NCI-H187 (cell line): ENCODE measurements around the gene ENTPD8.
"Not testable (repeated sequence)": the region's sequence is repeated elsewhere in the genome, so short reads cannot be mapped to it uniquely, and the experiment has no call there.

ENCODE experiments used
- DNase-seq, 2 experiments: peaks; one replicate each; lab custom pipeline; 2025; lab: John Stamatoyannopoulos, UW

The ENTPD8 gene

GRCh38 chr9:137394866-137395665 lies 46.1 kb downstream of the ENTPD8 start:
- DNase-seq, result no peak

GRCh38 chr9:137393176-137394150 lies 47.7 kb downstream of the ENTPD8 start:
- no peak for DNase-seq

GRCh38 chr9:137392232-137393007 lies 48.7 kb downstream of the ENTPD8 start:
- DNase-seq, result no peak

- no peak for DNase-seq
These were observed 49.8 kb downstream of the ENTPD8 start for GRCh38 chr9:137391411-137391754.

DNA sequence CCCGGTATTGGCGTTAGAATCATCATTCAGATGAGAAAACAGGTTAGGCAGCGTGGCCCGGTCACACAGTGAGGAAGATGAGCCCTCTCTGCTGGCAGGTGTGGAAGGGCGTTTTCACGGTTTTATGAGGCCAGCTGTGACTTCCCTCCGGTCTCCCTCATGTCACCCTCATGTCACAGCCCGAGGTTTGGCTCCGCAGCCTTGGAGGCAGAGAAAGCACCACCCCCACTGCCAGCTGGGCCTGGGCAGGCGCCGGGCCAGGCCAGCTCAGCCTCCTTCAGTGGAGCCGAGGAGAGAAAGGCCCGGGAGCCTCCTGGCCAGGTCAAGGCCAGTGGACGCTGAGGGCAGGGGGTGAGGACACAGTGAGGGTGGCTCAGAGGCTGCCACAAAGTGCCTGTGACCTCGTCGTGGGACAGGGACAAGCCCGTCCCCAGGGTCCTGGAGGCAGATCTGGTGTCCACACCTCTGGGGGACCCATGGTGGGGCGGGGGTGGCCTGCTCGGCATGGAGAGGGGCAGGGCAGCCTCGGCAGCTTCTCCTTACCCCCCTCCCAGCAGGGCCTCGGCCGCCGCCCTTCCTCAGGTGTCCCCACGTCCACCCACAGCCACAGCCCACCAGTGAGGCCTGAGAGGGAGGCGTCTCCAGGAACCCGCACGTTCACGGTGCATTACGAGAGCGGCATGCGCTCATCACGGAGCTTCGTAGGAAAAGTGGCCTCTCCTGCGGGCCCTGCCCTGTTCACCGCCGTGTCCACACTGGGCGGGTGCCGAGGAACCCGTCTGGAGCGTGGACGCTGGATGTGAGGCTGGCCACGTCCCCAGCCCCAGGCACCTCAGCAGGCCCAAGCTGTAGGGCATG lies 50.4 kb downstream of the ENTPD8 start:
- DNase-seq, result no peak

- no peak for DNase-seq
These were observed 51.8 kb downstream of the ENTPD8 start for GRCh38 chr9:137389428-137389746.

DNA sequence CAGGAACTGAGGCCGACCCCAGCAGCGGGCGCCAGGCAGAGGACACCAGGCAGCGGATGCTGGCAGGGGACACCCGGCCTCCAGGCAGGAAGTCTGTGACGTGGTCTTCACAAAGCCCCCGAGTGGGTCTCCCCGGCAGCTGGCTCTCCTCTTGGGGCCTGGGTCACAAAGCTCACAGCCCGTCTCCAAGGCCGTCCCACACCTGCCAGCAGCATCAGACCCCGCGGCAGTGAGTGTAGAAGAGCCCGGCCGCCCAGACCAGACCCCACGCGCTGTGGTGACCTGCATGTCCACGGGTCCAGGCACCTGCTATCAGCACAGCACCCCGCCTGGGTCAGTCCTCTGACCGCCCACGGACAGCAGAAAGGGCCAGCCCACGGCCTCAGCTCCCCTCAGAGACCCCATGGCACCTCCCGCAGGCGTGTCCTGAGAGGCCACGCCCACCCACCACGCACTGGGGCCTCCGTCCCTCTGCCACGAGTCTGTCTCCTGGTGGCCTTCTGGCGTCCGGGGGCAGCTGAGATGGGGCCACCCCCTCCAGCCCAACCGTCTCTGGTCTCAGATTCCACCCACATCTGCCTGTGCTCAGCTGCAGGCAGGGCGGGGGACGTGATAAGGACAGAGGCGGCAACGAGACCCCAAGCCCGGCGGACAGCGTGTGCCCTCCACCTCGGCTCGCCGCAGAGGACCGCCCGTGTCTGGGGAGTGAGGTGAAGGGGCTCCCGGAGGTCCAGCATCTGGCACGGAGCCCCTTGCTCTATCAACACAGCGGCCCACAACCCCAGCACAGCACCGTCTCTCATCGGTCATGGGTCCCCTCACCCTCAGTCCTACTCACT lies 52.3 kb downstream of the ENTPD8 start:
- no peak for DNase-seq

DNA sequence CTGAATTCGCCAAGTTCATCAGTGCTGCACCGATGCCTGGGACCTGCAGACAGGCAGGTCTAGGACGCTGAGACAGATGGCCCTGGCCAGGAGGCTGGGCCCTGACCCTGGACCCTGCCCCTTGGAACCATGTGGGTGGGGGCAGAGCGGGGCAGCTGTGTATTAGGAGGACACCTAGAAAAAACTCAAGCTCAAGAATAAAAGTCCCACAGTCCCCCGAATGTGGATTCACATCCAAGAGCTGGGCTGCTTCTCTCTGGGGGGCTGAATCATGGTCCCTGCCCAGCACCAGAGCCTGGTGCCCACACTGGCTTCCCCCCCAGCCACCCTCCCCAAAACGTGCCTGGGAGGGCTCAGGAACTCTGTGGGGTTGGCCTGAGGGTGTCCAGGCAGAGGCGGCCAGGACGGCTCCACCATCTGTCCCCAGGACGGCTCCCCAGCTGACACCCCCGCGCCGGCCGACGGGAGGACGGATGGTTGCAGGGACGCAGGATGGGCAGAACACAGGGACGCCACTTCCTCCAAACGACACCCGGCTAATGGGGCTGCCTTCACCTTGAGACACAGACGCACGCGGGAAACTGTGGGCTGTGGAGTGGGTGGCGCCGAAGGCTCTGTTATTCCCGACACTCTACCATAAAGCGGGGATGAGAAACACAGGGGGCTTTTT lies 53.1 kb downstream of the ENTPD8 start:
- DNase-seq, result no peak

DNA sequence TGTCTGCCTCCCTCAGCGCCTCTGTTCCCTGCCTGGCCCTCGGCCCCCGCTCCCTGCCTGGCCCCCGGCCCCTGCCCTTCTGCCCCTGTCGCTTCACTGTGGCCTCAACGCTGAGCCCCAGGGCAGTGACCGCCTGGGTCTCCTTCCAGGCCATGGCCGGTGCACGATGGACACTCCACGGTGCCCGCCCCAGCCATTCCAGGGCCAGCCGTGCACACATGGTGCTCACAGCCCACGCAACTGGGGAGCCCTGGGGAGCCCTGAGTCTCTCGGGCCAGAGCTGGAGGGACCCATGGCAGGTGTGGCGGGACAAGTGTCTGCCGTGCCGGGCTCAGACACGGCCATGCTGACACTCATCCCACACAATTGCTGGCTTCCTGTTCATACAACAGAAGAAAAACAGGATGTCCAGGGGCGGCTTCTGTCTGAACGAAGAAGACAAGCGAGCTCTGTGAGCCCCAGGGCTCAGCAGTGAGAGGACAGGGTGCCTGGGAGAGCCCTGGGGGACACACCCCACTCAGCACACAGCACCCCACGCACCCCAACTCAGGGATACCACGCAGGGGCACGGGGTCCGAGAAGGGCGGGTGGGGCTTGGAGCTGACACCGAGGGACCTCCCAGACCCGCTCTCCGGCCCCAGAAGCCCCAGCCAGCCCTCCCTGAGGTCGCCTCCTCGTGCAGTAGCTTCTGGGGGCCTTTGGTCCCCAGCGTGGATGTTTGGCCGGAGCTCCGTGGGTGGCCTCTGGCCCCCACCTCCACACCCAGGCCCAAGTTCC lies 53.9 kb downstream of the ENTPD8 start:
- no peak for DNase-seq

DNA sequence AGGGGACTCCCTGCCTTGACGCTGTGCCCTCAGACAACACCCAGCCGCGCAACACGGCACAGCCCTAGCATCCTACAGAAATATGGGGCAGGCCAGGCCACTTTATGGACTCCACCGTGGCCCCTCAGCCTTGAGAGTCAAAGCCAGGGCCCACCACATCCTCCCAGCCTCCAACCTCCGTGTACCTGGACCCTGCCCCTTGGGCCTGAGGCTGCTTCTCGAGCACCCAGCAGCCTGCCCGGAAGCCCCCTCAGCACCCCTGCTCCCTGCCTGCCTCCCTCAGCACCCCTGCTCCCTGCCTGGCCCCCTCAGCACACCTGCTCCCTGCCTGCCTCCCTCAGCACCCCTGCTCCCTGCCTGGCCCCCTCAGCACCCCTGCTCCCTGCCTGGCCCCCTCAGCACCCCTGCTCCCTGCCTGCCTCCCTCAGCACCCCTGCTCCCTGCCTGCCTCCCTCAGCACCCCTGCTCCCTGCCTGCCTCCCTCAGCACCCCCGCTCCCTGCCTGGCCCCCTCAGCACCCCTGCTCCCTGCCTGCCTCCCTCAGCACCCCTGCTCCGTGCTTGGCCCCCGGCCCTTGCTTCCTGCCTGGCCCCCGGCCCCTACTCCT lies 54.5 kb downstream of the ENTPD8 start:
- not testable (repeated sequence) for DNase-seq

- no peak for DNase-seq
These were observed 56.0 kb downstream of the ENTPD8 start for GRCh38 chr9:137385061-137385655.
